GM18505 (cell line): ENCODE data around the gene ZNF100.
"Not testable (repeated sequence)": the region's sequence is repeated elsewhere in the genome, so short reads cannot be mapped to it uniquely, and the experiment has no call there.

Experiments used
- ATAC-seq: cut with Tn5 transposase; IDR thresholded peaks from one replicate; pipeline ENCODE4 v1.9.1; 2021; ENCODE audit not compliant: unreplicated experiment
- POLR2A ChIP-seq: IDR thresholded peaks from 4 replicates; pipeline ENCODE4 v1.6.1; 2011; ENCODE audit warnings: borderline replicate concordance; ENCODE audit not compliant: insufficient read depth, insufficient read length; ENCODE audit errors: extremely low read depth

ZNF100 gene

GRCh38 chr19:21767065-21767800 is at the start of gene ZNF100:
Gene ZNF100, minus strand, starts transcription at chr19:21767579. Its CDS starts 150 bp downstream, at chr19:21767429.
- TF ChIP-seq POLR2A = peak; percentile 83
- peak; percentile 93 for ATAC-seq

DNA sequence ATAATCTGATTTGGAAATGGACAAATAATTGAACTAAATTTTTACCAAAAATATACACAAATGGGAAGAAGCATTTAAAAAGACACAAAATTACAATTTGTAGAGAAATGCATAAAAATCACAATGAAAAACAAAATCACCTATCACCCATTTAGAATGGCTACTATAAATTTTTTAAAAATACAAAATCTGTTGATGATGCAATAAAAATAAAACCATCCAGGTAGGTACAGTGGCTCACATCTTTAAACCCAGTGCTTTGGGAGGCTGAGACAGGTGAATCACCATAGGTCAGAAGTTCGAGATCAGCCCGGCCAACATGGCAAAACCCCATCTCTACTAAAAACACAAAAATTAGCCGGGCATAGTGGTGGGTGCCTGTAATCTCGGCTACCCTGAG is 45.1 kb upstream of the ZNF100 start:
- no peak for TF ChIP-seq POLR2A
- ATAC-seq = no peak

GRCh38 chr19:21808400-21809000 is 41.1 kb upstream of the ZNF100 start:
- not testable (repeated sequence) for ATAC-seq

- no peak for TF ChIP-seq POLR2A
- no peak for ATAC-seq
Observed at GRCh38 chr19:21789466-21790085, 22.2 kb upstream of the ZNF100 start.

- no peak for ATAC-seq
- TF ChIP-seq POLR2A = no peak
Observed at GRCh38 chr19:21786936-21787335, 19.6 kb upstream of the ZNF100 start.

DNA sequence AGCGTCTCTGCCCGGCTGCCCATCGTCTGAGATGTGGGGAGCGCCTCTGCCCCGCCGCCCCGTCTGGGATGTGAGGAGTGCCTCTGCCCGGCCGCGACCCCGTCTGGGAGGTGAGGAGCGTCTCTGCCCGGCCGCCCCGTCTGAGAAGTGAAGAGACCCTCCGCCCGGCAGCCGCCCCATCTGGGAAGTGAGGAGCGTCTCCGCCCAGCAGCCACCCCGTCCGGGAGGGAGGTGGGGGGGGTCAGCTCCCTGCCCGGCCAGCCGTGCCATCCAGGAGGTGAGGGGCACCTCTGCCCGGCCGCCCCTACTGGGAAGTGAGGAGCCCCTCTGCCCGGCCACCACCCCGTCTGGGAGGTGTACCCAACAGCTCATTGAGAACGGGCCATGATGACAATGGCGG is 8.4 kb upstream of the ZNF100 start:
- not testable (repeated sequence) for ATAC-seq

DNA sequence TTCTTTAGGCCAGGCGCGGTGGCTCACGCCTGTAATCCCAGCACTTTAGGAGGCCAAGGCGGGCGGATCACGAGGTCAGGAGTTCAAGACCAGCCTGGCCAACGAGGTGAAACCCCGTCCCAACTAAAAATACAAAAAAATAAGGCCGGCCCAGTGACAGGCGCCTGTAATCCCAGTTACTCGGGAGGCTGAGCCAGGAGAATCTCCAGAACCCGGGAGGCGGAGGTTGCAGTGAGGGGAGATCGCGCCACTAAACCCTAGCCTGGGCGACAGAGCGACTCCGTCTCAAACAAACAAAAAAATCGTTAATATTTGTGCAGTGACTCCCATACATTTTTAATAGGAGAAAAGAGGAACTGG is 694 bp downstream of the ZNF100 start:
- ATAC-seq = peak; percentile 12

DNA sequence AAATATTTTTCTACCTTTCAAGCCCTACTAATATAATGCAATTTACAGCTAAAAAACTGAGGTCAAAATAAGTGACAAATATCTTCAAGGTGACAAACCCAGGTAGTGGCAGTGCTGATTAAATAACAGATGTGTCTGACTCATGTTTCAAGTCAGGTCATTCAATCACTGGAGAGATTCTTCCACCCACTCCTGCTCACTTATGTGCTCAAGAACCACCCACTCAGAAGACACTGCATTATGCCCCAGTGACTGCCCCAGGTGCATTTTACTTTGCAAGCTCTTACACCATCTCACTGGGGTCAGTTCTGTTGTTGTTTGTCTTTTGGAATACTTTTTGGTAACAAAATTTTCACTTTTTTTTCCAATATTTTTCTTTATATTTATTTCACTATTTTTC is 2.2 kb downstream of the ZNF100 start:
- no peak for TF ChIP-seq POLR2A
- ATAC-seq = no peak

DNA sequence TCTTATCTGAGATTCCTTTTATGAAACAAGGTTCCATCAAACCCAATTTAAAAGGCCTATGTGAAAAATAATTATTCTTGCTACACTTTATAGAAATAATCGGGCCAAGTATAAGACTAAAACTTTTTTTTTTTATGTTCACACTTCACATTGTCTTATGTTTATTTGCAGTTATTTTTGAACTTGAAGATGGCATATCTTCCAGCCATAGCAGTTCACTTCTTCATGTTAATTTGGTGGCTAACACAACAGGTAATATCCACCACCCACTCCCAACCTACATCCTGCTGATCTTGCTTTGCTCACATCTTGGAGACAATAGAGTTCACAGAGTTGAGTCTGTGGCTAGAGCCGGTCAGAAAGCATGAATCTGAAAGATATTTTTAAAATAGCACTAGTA is 5.8 kb downstream of the ZNF100 start:
- not testable (repeated sequence) for ATAC-seq

- TF ChIP-seq POLR2A = no peak
- no peak for ATAC-seq
Observed at GRCh38 chr19:21758296-21758695, 9.1 kb downstream of the ZNF100 start.

DNA sequence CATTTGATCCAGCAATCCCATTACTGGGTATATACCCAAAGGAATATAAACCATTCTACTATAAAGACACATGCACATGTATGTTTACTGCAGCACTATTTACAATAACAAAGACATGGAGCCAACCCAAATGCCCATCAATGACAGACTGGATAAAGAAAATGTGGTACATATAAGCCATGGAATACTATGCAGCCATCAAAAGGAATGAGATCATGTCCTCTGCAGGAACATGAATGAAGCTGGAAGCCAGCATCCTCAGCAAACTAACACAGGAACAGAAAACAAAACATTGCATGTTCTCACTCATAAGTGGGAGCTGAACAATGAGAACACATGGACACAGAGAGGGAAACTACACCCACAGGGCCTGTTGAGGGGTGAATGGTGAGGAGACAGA is 11.8 kb downstream of the ZNF100 start:
- ATAC-seq = not testable (repeated sequence)

GRCh38 chr19:21751384-21751783 is 16.0 kb downstream of the ZNF100 start:
- TF ChIP-seq POLR2A = no peak
- ATAC-seq = no peak

DNA sequence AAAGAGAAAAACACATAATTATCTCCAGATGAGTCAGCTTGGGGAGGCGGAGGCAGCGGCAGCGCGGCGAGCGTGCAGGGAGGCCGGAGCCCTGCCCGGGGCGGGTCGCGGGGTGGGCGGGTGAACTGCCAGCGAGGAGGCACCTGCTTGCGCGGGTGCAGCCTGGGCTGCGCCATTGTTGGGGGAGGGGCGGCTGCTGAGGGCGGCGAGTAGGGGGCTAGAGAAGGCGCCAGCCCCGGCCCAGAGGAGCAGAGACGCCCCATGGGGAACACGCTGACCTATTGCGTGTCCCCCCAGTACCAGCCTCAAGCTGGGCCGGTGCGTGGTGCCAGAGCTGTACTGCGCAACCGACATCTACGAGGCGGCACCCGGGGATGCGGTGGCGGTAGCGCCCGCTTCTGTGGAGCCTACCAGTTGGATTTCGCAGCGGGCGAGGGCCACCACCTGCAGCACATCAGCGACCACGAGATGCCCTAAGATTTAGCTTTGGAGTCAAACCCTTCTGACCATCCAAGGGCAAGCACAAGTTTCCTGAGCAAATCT is 16.7 kb downstream of the ZNF100 start:
- no peak for TF ChIP-seq POLR2A
- no peak for ATAC-seq

GRCh38 chr19:21749090-21749489 is 18.3 kb downstream of the ZNF100 start:
- ATAC-seq = no peak
- TF ChIP-seq POLR2A = no peak
